HG02885 (cell line): ENCODE results near the gene HOXA10.

ENCODE experiments used
- ATAC-seq: cut with Tn5 transposase; IDR thresholded peaks from one replicate; pipeline ENCODE4 v1.9.1; 2021; ENCODE audit warnings: mild to moderate bottlenecking; ENCODE audit not compliant: unreplicated experiment, poor library complexity

Gene HOXA10

GRCh38 chr7:27203964-27204594, 30.0 kb upstream of the HOXA10 start:
- no peak for ATAC-seq

- no peak for ATAC-seq
Measured at GRCh38 chr7:27203365-27203953, 29.3 kb upstream of the HOXA10 start.

DNA sequence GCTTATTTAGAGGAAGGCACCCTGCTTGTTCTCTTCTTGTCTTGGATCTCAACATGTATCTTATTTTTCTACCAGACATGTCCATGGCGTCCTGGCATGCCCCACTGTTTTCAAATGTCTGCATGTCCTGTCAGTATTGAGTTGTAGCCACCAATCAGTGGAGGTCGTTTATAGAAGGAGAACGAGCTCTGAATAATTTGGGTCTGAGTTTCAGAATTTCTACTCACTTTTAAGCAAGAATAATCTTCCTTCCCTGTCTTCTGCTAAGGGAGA, 28.7 kb upstream of the HOXA10 start:
- no peak for ATAC-seq

- ATAC-seq = no peak
Measured at GRCh38 chr7:27202018-27202861, 28.1 kb upstream of the HOXA10 start.

DNA sequence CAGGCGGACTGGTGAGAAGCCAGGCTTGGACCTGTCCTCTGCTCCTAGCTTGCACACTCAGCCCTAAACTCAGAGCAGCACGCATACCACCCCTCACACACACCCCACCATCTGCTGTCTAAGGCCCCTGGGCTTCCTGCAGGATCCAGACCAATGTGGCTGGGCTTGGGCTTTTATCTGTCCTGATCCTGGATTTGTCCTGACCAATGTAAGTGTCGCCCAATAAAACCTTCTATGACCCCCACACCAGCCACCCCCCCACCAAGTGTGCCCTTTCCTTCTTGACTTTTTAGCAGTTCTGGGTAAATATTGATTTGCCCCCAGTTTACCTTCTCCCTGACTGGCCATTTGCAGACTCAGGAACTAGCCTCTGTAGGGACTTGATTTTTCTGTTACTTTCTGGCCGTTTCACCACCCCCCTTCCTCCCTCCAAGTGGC, 27.5 kb upstream of the HOXA10 start:
- ATAC-seq = no peak

DNA sequence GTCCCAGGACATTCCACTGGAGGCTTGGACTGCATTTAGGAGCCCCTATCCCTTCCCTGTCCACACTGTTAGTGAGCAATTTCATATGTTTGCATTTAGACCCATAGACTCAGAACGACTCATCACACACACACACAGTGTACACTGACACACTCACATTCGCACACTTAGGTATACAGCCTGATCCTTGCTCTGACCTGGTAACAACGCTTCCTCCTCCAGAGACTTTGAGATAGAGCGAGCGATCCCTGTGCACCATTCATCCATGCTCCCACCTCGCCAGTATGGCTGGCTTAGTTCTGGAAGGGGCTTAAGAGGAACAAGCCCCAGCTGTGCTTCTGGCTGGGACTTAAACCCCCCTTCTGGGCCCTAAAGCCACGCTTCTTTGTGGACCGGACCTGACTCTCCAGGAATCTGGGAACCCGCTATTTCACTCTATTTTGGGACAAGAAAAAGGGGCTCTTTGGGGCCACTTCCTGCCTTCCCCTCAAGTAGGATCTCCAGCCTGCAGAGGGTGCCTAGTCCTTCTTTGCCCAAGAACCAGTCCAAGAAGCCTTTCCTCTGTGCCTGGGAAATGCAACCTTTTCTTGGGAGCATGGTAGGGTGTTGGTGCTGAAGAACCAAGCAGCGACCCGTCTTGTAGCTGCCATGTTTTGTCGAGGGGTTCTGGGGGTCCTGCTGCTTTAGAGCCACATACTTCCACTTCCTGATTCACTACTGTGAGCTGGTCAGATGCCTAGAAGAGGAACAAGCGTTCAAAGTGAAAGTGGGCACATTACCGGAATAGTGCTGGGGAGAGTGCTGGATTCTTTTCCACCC, 26.9 kb upstream of the HOXA10 start:
- ATAC-seq = no peak

DNA sequence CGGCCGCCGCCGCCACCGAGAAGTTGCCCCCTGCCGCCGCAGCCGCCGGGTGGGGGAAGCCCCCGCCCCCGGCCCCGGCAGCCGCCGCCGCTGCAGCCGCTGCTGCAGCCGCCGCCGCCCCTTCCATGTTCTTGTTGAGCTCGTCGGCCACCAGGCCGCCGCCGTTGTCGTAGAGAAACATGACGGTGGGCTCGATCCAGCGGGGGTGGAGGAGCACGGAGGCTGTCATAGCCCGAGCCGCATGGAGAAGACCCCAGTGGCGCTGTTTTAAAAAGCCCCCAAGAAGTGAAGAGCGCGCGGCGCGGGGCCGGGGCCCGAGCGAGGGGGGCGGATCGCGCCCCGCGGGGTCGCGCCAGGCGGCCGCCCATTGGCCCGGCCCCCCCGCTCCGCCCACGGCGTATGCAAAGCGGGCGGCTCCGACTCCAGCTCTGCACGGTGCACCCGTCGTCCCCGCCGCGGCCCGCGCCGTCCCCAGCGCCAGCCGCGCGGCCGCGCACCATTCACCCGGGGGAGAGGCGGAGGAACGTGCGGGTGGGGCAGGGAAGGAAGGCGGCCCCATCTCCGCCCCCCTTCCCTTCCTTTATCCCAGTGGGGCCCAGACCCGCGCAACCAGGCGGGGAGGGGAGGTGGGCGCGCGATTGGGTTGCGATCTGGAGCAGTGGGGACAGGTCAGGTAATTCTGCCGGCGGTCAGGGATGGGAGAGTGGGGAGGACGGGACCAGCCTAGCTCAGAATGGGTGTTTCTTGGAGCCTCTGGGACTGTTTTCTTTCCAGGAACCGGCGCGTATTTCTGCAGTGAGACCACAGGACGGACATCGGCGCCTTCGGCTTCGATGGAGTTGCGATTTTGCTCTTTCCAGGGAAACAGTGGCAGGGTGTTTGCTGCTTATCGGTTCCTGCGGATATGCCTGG, 26.0 kb upstream of the HOXA10 start, which contains the start of gene HOXA13:
Gene HOXA13 (minus strand): TSS at position 243 of the 912 bp plus-strand sequence. CDS start 14 bp downstream, at position 229.
- ATAC-seq = no peak

- ATAC-seq = no peak
Measured at GRCh38 chr7:27198871-27199801, 25.0 kb upstream of the HOXA10 start.

- no peak for ATAC-seq
Measured at GRCh38 chr7:27198138-27198841, 24.2 kb upstream of the HOXA10 start.

GRCh38 chr7:27197137-27198042, 23.3 kb upstream of the HOXA10 start:
- ATAC-seq = no peak

DNA sequence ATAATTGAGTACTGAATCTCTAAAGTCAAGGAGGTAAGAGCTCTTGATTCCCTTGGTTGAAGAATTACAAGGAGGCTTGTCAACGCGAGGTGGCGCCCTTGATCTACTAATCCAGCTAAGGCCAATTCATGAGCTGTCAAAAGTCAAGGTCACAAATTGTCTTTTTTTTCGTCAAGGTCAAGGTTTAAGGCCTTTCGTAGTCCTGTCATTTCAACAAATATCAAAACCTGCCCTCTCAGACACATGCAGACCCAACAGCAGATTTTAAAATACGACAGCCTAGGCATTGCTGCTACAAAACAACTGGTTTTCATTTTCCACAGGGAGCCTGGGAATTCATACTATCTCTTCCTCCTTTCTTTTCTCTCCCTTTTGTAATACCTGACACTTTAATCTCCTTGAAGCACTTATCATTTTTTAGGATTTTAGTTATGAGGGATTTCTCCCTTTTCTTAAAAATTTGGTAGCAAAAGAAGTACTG, 22.2 kb upstream of the HOXA10 start:
- no peak for ATAC-seq

GRCh38 chr7:27194686-27195379, 20.7 kb upstream of the HOXA10 start:
- ATAC-seq = no peak

DNA sequence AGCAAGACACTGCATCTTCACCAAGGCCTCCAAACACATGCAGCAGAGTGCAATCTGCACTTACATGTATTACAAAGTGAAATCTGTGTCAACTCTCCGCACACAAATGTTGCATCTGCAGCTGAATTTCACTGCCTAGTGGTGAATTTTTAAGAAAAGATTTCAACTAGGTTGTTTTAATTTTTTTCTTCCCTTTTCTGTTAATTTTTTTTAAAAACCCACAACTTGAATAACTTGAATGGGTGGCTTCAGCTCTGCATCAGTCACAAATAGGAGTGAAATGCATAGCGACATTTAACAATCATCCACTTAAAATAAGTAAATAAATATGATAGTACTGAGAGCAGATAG, 19.9 kb upstream of the HOXA10 start:
- no peak for ATAC-seq

GRCh38 chr7:27193335-27194001, 19.3 kb upstream of the HOXA10 start:
- no peak for ATAC-seq

DNA sequence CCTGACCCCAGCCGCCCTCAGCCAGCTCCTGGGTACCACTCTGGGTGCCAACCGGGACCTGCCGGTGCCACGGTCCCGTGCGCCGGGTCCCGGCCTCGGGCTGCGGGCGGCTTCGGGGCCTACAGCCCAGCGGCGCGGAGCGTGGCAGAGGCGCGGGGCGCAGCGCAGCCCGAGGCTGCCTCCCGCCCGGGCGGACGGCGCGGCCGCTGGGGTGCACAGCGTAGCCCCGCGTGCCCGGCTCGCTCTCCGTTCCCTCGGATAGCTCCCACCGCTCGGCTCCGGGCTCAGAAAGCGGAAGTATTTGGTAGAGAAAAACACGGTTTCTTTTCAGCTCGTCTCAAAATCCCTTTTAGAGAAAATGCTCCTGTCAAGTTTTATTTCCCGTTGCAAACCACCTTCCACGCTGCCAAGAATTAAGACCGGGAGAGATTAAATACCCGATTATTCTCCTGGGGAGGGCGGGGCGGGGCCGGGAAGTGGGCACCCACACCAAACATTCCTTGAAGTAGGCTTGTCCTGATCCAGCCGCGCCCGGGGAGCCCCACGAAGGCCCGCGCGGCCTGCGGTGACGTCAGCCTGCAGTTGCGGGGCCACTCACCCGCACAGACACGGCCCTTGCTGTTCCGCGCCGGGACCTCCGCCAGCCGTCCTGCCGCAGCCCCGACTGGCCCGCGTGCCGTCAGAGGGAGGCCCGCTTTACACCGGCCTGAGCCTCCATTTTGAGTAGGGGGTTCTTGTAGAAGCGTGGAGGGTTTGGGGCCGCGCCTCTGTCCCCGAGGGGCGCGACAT, 18.6 kb upstream of the HOXA10 start:
- ATAC-seq = no peak
